Heart right ventricle (tissue), 16 donors: ENCODE data around the gene SKIC8. TPM values are rescaled to one million over a fixed set of nuclear protein-coding genes. Genes with fewer than 3 reads are reported as not detected.

Experiments
- ATAC-seq, 8 donors: fragments of 200-7000 bp; cut with Tn5 transposase; one replicate each; pipeline ENCODE4 v1.9.1; 2020; ENCODE audit warnings: mild to moderate bottlenecking in 8 of 8, moderate library complexity in 8 of 8, moderate number of reproducible peaks in 1 of 8
- DNase-seq, 2 donors: peaks; one replicate each; pipeline ENCODE4 v3.0.0-alpha.2; 2020
- H3K27ac ChIP-seq, 10 donors: fragments of 200-600 bp; sonication (generic) in 2 of 10; one replicate each; pipeline versions ENCODE4 v1.5.0 to v1.8.0; 2020 to 2022; ENCODE audit warnings: mild to moderate bottlenecking in 3 of 10
- H3K27me3 ChIP-seq, 7 donors: fragments of 200-600 bp; one replicate each; pipeline ENCODE4 v1.8.0; 2021 to 2022; ENCODE audit warnings: mild to moderate bottlenecking in 2 of 7
- H3K36me3 ChIP-seq, 9 donors: fragments of 200-600 bp; sonication (generic) in 1 of 9; one replicate each; pipeline versions ENCODE4 v1.5.0 to v1.8.0; 2020 to 2022; ENCODE audit warnings: mild to moderate bottlenecking in 2 of 9
- H3K4me1 ChIP-seq, 9 donors: fragments of 200-600 bp; sonication (generic) in 1 of 9; one replicate each; pipeline versions ENCODE4 v1.5.0 to v1.8.0; 2020 to 2022; ENCODE audit warnings: mild to moderate bottlenecking in 4 of 9
- H3K4me3 ChIP-seq, 10 donors: fragments of 200-600 bp; sonication (generic) in 2 of 10; one replicate each; pipeline versions ENCODE4 v1.5.0 to v1.8.0; 2020 to 2022; ENCODE audit warnings: mild to moderate bottlenecking in 7 of 10, moderate library complexity in 2 of 10
- H3K9me3 ChIP-seq, 11 donors: fragments of 200-600 bp in 10 of 11; sonication (generic) in 2 of 11; one replicate each; pipeline versions ENCODE4 v1.5.0 to v1.8.0; 2013 to 2022; ENCODE audit warnings: mild to moderate bottlenecking in 2 of 11, control low read depth in 1 of 11, moderate library complexity in 1 of 11
- WGBS, 2 donors: extraction: QIAGEN DNeasy Blood & Tissue Kit; methylation state at CpG; one replicate each; pipeline ENCODE4 v1.1.7; 2013; ENCODE audit warnings: inconsistent platforms in 1 of 2; 5-methylcytosine and 5-hydroxymethylcytosine counted together
- intact Hi-C, 10 donors: fragments of 100-400 bp; cut with DNase I; formaldehyde crosslinking; loops; one replicate each; pipeline versions ENCODE4 v1.11.1 to v1.14.2; 2022
- long read RNA-seq, 3 donors: library from polyadenylated mRNA; unstranded; transcript quantifications; one replicate each; pipeline ENCODE4 v2.0.0, GENCODE V29; 2020 to 2021
- polyA plus RNA-seq, 2 donors: library from polyadenylated mRNA; stranded (reverse); fragments of 200-250 nt; gene quantifications; one replicate each; pipeline ENCODE4 v1.2.3, GENCODE V29; 2013
- total RNA-seq, 10 donors: library from RNA; stranded (reverse); fragmentation: NEBNext Ultra II Directional in 3 of 10; extraction: Animal tissue kit (Norgen Biotek cat#: 25700) in 3 of 10; gene quantifications; one replicate each; pipeline versions ENCODE4 v1.2.1 to v1.2.4, GENCODE V29; 2021 to 2023
- TF ChIP-seq, protein P1 (sequence below), 9 donors: fragments of 200-600 bp; sonication (generic) in 2 of 9; IDR thresholded peaks; one replicate each; pipeline versions ENCODE4 v1.5.0 to v1.8.0; 2021 to 2022; ENCODE audit warnings: antibody characterized with exemption in 9 of 9, mild to moderate bottlenecking in 5 of 9, moderate library complexity in 1 of 9
- donor health status: Arrhythmogenic right ventricular cardiomyopathy.
- donor health status: ischemic (EF 13 %, LVEDD 7.1; RV severe dilation, severe dysfunction).
- donor health status: healthy with polysubstance abuse.
- donor health status: DM: no; HTN: yes; CAD: no.
- donor health status: DM: no; HTN: no; CAD: no.
- donor health status: ischemic (EF 25% LVEDD 6.9; RV normal size, moderate dysfunction).
- donor health status: ischemic (EF 25% LVEDD 5.7; RV mildly dilated, moderate dysfunction).
- donor health status: healthy.
- donor health status: DM: yes; HTN: yes; CAD: no.
- donor health status: Ischemic cardiomyopathy.
- donor health status: ischemic (EF 35%, LVEDD 5.7; RV mildly dilated, moderate dysfunction).
- donor health status: nonischemic (EF 11% LVEDD 7.7; RV severe dilation, severe dysfunction).
- donor health status: DM: yes; HTN: yes; CAD: no.
- donor health status: PGD.
- donor health status: ischemic (EF 29% LVEDD 5.4; RV normal size, mild dysfunction).
- donor health status: nonischemic (EF 23%, LVEDD 6.1; RV moderate dilation, normal function).

The SKIC8 gene
- total RNA-seq, result 10 to 100 TPM; 24.0 to 32.8 (median 26.4) TPM
- 10 to 100 TPM; 33.8 to 37.0 TPM for polyA plus RNA-seq
- long read RNA-seq, donor 1, transcript WDR61-201 (11 exons, 1,387 nt), result major isoform, 30 of 42 reads
- long read RNA-seq, donor 1, partial matches to known transcripts, result 3 of 42 reads
- long read RNA-seq, donor 1, other reads (novel, unspliced or antisense), result 7 of 42 reads
- long read RNA-seq, donor 2, transcript WDR61-201 (11 exons, 1,387 nt), result major isoform, 23 of 44 reads
- long read RNA-seq, donor 2, partial matches to known transcripts, result 5 of 44 reads
- long read RNA-seq, donor 2, other reads (novel, unspliced or antisense), result 13 of 44 reads
- long read RNA-seq, donor 3, transcript WDR61-201 (11 exons, 1,387 nt), result major isoform, 35 of 69 reads
- long read RNA-seq, donor 3, partial matches to known transcripts, result 6 of 69 reads
- long read RNA-seq, donor 3, other reads (novel, unspliced or antisense), result 25 of 69 reads

DNA sequence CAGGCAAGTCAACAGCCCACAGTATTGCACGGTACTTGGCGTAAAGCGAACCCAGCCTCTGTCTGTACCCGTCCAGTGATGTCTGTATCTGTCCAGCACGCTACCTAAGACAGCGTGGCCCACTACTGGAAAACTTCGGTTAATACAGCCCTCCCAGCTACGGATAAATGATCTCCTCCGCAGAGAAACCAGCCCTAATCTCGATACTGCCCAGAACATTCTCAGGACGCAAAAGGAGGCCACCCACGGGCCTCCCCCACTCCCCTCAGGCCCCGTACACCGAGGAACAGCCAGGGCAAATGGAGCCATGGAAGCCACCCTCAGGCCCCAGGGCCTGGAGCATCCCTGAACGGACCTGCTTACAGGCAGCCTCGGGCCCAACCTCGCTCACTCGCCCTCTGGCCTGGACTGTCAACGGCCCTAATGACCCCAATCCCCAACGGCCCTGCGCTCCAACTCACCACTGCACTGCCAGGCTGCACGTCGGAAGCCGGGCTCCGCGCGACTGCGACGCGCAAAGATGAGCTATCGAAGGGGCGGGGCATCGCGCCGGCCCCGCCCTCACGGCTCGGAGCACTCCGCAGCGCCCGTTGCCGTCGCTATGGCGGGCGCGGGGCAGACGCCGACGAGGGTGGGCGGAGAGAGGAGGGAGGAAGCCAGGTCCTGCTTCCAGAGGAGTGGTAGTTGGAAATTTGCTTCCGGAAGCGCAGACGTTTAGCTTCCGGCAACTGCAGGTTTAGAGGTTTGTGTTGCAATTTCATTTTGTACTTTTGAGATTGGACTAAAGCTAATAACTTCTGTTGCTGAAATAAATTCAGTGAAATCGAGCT, at the start of gene SKIC8:
Gene SKIC8 (minus strand): TSS at position 509 of the 830 bp plus-strand sequence. CDS start 3,923 bp downstream, outside the sequence.
- DNase-seq (peak; percentile 92 to 93), ATAC-seq (peak; percentile 98 to 100 (median 99))
- peak within 1 kb of the TSS; percentile 66 to 99 (median 84) for H3K4me3 ChIP-seq
- peak within 1 kb of the TSS in 9 of 10 donors; percentile 66 to 87 (median 84) for H3K27ac ChIP-seq
- H3K36me3 ChIP-seq, result peaks cover 0 to 15% (median 2%) of the 10 kb centered on the region in 9 donors
- intact Hi-C loops, result no loop called here
- peaks cover 6 to 28% (median 17%) of the 10 kb centered on the region in 9 donors for H3K4me1 ChIP-seq
- no peaks in the 10 kb centered on the region for H3K9me3 ChIP-seq
- peaks cover 0 to 10% (median 7%) of the 10 kb centered on the region in 7 donors for H3K27me3 ChIP-seq
- WGBS, 2 donors, result 0 to 1% methylated on average over 55 of the region's 55 CpGs
- TF ChIP-seq, protein P1, sequence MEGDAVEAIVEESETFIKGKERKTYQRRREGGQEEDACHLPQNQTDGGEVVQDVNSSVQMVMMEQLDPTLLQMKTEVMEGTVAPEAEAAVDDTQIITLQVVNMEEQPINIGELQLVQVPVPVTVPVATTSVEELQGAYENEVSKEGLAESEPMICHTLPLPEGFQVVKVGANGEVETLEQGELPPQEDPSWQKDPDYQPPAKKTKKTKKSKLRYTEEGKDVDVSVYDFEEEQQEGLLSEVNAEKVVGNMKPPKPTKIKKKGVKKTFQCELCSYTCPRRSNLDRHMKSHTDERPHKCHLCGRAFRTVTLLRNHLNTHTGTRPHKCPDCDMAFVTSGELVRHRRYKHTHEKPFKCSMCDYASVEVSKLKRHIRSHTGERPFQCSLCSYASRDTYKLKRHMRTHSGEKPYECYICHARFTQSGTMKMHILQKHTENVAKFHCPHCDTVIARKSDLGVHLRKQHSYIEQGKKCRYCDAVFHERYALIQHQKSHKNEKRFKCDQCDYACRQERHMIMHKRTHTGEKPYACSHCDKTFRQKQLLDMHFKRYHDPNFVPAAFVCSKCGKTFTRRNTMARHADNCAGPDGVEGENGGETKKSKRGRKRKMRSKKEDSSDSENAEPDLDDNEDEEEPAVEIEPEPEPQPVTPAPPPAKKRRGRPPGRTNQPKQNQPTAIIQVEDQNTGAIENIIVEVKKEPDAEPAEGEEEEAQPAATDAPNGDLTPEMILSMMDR (IDR thresholded peaks at IDR 0.05), result peak in 1 of 9 donors; percentile 7

GRCh38 chr15:78347586-78348543, 48.5 kb upstream of the SKIC8 start:
- H3K27me3 ChIP-seq, result peaks cover 0 to 16% (median 7%) of the 10 kb centered on the region in 7 donors
- WGBS, 2 donors, result 48 to 54% methylated on average over 17 of the region's 17 CpGs
- H3K4me3 ChIP-seq, result no peak overlapping the region
- no peaks in the 10 kb centered on the region for H3K36me3 ChIP-seq
- TF ChIP-seq, protein P1 (IDR thresholded peaks at IDR 0.05), result no peak
- H3K27ac ChIP-seq, result no peak overlapping the region
- H3K9me3 ChIP-seq, result no peaks in the 10 kb centered on the region
- peaks cover 0 to 8% (median 0%) of the 10 kb centered on the region in 9 donors for H3K4me1 ChIP-seq
- DNase-seq (no peak), ATAC-seq (no peak)
- intact Hi-C loops, result loop anchor here in 1 of 10 donors (10.0 kb wide), 1 partner anchor 47 kb away; no protein-coding TSS in a partner anchor

DNA sequence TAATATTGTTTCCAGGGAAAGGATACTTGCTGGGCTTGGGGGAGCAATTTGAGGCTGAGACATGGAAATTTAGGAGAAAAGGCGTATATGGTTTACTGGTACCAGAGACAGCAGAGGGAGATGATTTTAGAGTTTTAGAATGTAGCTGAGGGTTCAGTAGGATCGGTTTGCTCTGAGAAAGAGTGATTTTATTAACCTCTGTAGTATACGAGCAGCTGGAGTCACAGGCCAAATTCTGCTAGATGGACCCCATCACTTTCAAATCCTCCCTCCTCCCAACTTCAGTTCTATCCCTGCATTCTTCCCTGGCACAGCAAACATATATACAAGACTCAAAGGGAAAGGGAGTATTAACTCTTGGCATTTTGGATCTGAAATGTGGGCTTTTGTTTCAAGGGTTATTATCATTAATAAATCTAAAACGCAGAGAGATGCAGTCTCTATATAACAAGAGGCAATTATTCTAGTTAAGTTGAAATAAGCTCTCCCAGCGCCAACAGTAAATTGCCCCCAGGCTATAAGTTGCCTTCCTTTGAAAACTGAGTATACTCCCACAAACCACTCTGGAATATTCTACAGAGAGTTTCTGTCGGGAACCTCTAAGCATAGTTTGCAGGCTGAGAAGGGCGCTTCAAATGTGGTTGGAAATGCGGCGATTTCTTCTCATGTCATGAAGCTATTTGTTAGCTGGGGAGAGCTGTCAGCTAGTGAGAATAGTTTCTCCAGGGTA, 46.2 kb upstream of the SKIC8 start:
- Histone ChIP-seq H3K9me3 (no peaks in the 10 kb centered on the region), H3K4me3 (no peak overlapping the region), H3K36me3 (no peaks in the 10 kb centered on the region), H3K27ac (no peak overlapping the region), H3K4me1 (peaks cover 0 to 19% (median 6%) of the 10 kb centered on the region in 9 donors), H3K27me3 (peaks cover 10 to 39% (median 26%) of the 10 kb centered on the region in 7 donors)
- TF ChIP-seq, protein P1 (IDR thresholded peaks at IDR 0.05), result no peak
- intact Hi-C loops, result loop anchor here in 1 of 10 donors (10.0 kb wide), 1 partner anchor 49 kb away; no protein-coding TSS in a partner anchor
- ATAC-seq (no peak), DNase-seq (no peak)
- WGBS, 2 donors, result 91 to 94% methylated on average over 9 of the region's 9 CpGs
